GM23338 (cell line): Measurements from ENCODE around the gene TREM1. TPM values are rescaled to one million over a fixed set of nuclear protein-coding genes. Genes with fewer than 3 reads are reported as not detected.

Experiments
- ATAC-seq: fragments of 200-7000 bp; cut with Tn5 transposase; 3 replicates; pipeline ENCODE4 v1.9.1; 2020
- DNase-seq: peaks from one replicate; pipeline ENCODE4 v3.0.0-alpha.2; 2015; ENCODE audit warnings: low spot score
- H2AFZ ChIP-seq: fragments of 200-600 bp; sonication (generic); 2 replicates; pipeline ENCODE4 v1.8.0; 2016; ENCODE audit warnings: antibody characterized with exemption, mild to moderate bottlenecking, moderate library complexity
- H3F3A ChIP-seq: fragments of 200-600 bp; sonication (generic); replicated peaks from 2 replicates; pipeline ENCODE4 v1.8.0; 2017; ENCODE audit warnings: antibody characterized with exemption, mixed run types, low read depth
- H3K27ac ChIP-seq: fragments of 200-600 bp; sonication (generic); 2 replicates; pipeline ENCODE4 v1.6.1; 2016; ENCODE audit warnings: low read depth
- H3K27me3 ChIP-seq: fragments of 200-600 bp; sonication (generic); 2 replicates; pipeline ENCODE4 v1.8.0; 2016; ENCODE audit warnings: mild to moderate bottlenecking, mixed run types, moderate library complexity; ENCODE audit not compliant: insufficient read depth
- H3K36me3 ChIP-seq: fragments of 200-600 bp; sonication (generic); 2 replicates; pipeline ENCODE4 v1.8.0; 2016; ENCODE audit warnings: mild to moderate bottlenecking; ENCODE audit not compliant: insufficient read depth
- H3K4me1 ChIP-seq: fragments of 200-600 bp; sonication (generic); 2 replicates; pipeline ENCODE4 v1.8.0; 2016; ENCODE audit warnings: mild to moderate bottlenecking, moderate library complexity; ENCODE audit not compliant: insufficient read depth
- H3K4me2 ChIP-seq: fragments of 200-600 bp; sonication (generic); 2 replicates; pipeline ENCODE4 v1.7.1; 2017; ENCODE audit warnings: mixed run types
- H3K4me3 ChIP-seq: fragments of 200-600 bp; sonication (generic); 2 replicates; pipeline ENCODE4 v1.6.1; 2016; ENCODE audit warnings: mixed run types
- H3K79me2 ChIP-seq: fragments of 200-600 bp; sonication (generic); replicated peaks from 2 replicates; pipeline ENCODE4 v1.8.0; 2017; ENCODE audit warnings: mild to moderate bottlenecking; ENCODE audit not compliant: insufficient read depth
- H3K9me2 ChIP-seq: fragments of 200-600 bp; sonication (generic); 2 replicates; pipeline ENCODE4 v1.8.0; 2017; ENCODE audit not compliant: insufficient read depth
- H4K20me1 ChIP-seq: fragments of 200-600 bp; sonication (generic); replicated peaks from 2 replicates; pipeline ENCODE4 v1.8.0; 2017; ENCODE audit warnings: mild to moderate bottlenecking; ENCODE audit not compliant: insufficient read depth
- H3K27ac Mint-ChIP-seq: 2 replicates; pipeline ENCODE4 v1.8.0; 2020; ENCODE audit warnings: inconsistent platforms, mild to moderate bottlenecking, moderate library complexity, mixed read lengths
- H3K27me3 Mint-ChIP-seq: 3 replicates; pipeline ENCODE4 v1.8.0; 2022; ENCODE audit warnings: low read depth, mild to moderate bottlenecking, moderate library complexity, mixed read lengths, inconsistent platforms; ENCODE audit not compliant: insufficient read depth, poor library complexity
- H3K36me3 Mint-ChIP-seq: 3 replicates; pipeline ENCODE4 v1.8.0; 2021; ENCODE audit warnings: low read depth, mild to moderate bottlenecking, inconsistent platforms, moderate library complexity, mixed read lengths
- H3K4me1 Mint-ChIP-seq: 3 replicates; pipeline ENCODE4 v1.8.0; 2020; ENCODE audit warnings: mild to moderate bottlenecking, inconsistent platforms, mixed read lengths
- H3K4me3 Mint-ChIP-seq: 3 replicates; pipeline ENCODE4 v1.8.0; 2021; ENCODE audit warnings: moderate library complexity, mild to moderate bottlenecking, inconsistent platforms, mixed read lengths
- H3K9me3 Mint-ChIP-seq: 3 replicates; pipeline ENCODE4 v1.8.0; 2020; ENCODE audit warnings: moderate library complexity, mild to moderate bottlenecking, inconsistent platforms, mixed read lengths
- CREB1 ChIP-seq: fragments of 250-450 bp; sonication (Bioruptor Pico); IDR thresholded peaks from 2 replicates; pipeline ENCODE4 v1.5.0; 2020; ENCODE audit warnings: low read depth, mild to moderate bottlenecking, moderate library complexity
- CTCF ChIP-seq, 2 experiments: fragments of 200-600 bp in 1 of 2; sonication (generic) in 1 of 2; conservative IDR thresholded peaks; 2 replicates each; pipeline versions ENCODE4 v1.5.1 to v1.6.1; 2016 to 2017; ENCODE audit warnings: antibody characterized with exemption in 2 of 2, low read depth in 2 of 2, mild to moderate bottlenecking in 2 of 2, moderate library complexity in 1 of 2
- ETS1 ChIP-seq: IDR thresholded peaks from 2 replicates; pipeline ENCODE4 v1.6.1; 2016; ENCODE audit warnings: antibody characterized with exemption
- EZH2 ChIP-seq: fragments of 200-600 bp; sonication (generic); IDR thresholded peaks from one replicate; pipeline ENCODE4 v1.8.0; 2017; ENCODE audit warnings: antibody characterized with exemption, mild to moderate bottlenecking, low read depth; ENCODE audit not compliant: unreplicated experiment
- EZH2phosphoT487 ChIP-seq: fragments of 200-600 bp; sonication (generic); IDR thresholded peaks from one replicate; pipeline ENCODE4 v1.8.1; 2018; ENCODE audit warnings: antibody characterized with exemption; ENCODE audit not compliant: unreplicated experiment
- JUNB ChIP-seq: IDR thresholded peaks from one replicate; pipeline ENCODE4 v1.6.1; 2016; ENCODE audit warnings: antibody characterized with exemption; ENCODE audit not compliant: unreplicated experiment
- NANOG ChIP-seq: IDR thresholded peaks from 2 replicates; pipeline ENCODE4 v1.6.1; 2016; ENCODE audit warnings: antibody characterized with exemption, borderline replicate concordance
- POLR2AphosphoS5 ChIP-seq: IDR thresholded peaks from 2 replicates; pipeline ENCODE4 v1.6.1; 2016; ENCODE audit warnings: antibody characterized with exemption, low read depth
- REST ChIP-seq: IDR thresholded peaks from one replicate; pipeline ENCODE4 v1.6.1; 2018; ENCODE audit warnings: antibody characterized with exemption; ENCODE audit not compliant: unreplicated experiment
- ZNF114 ChIP-seq: fragments of 250-450 bp; sonication (Bioruptor Pico); IDR thresholded peaks from 2 replicates; pipeline ENCODE4 v1.5.0; 2020; ENCODE audit warnings: mild to moderate bottlenecking, moderate library complexity
- ZNF331 ChIP-seq: fragments of 250-450 bp; sonication (Bioruptor Pico); IDR thresholded peaks from 2 replicates; pipeline ENCODE4 v1.5.0; 2020; ENCODE audit warnings: low read depth, mild to moderate bottlenecking, moderate library complexity
- ZNF462 ChIP-seq: fragments of 250-450 bp; sonication (Bioruptor Pico); IDR thresholded peaks from 2 replicates; pipeline ENCODE4 v1.5.0; 2020; ENCODE audit warnings: mild to moderate bottlenecking, moderate library complexity
- polyA plus RNA-seq: library from polyadenylated mRNA; unstranded; fragments of >200 nt; fragmentation: Nextera tagmentation; extraction: Ambion mirVana; gene quantifications from 2 replicates; pipeline ENCODE4 v1.2.1, GENCODE V29; 2016
- total RNA-seq: library from RNA; depleted of rRNA; stranded (reverse); fragments of >200 nt; shearing (Covaris generic); gene quantifications from 2 replicates; pipeline ENCODE4 v1.2.3, GENCODE V29; 2014

TREM1 gene
- total and polyA plus RNA-seq, 2 experiments from 2014 or later: not detected

- TF ChIP-seq REST (no peak), CTCF (conservative IDR thresholded peaks at IDR 0.05; ENCODE audit: low read depth in 2 of 2) (no peak), POLR2AphosphoS5 (no peak), ZNF331 (CRISPR knock-in tag) (no peak), NANOG (no peak), EZH2phosphoT487 (no peak), ZNF114 (CRISPR knock-in tag) (no peak), ETS1 (no peak), JUNB (no peak), EZH2 (no peak)
Measured at GRCh38 chr6:41236276-41236675, 50.2 kb downstream of the TREM1 start (continued).

- peaks cover 23% of the 10 kb centered on the region for H3K4me1 Mint-ChIP-seq
- Histone ChIP-seq H3K36me3 (no peaks in the 10 kb centered on the region), H3F3A (no peaks in the 10 kb centered on the region), H4K20me1 (no peaks in the 10 kb centered on the region), H3K4me1 (peaks cover 4% of the 10 kb centered on the region; the same call in 1 of the 2 replicates), H3K4me3 (no peak overlapping the region), H3K27ac (no peak overlapping the region), H3K9me2 (no peaks in the 10 kb centered on the region), H3K4me2 (no peak overlapping the region), H3K27me3 (no peaks in the 10 kb centered on the region), H3K79me2 (no peaks in the 10 kb centered on the region), H2AFZ (no peak overlapping the region)
- no peak for TF ChIP-seq ZNF114 (CRISPR knock-in tag)
- no peak for TF ChIP-seq ZNF331 (CRISPR knock-in tag)
- no peak for TF ChIP-seq CREB1
- no peak for TF ChIP-seq ZNF462 (CRISPR knock-in tag)
- ATAC-seq: peak; percentile 48
- no peak overlapping the region for H3K4me3 Mint-ChIP-seq
- no peaks in the 10 kb centered on the region for H3K36me3 Mint-ChIP-seq
- peaks cover 2% of the 10 kb centered on the region for H3K27me3 Mint-ChIP-seq
- H3K27ac Mint-ChIP-seq: no peak overlapping the region
- DNase-seq: peak; percentile 44
- H3K9me3 Mint-ChIP-seq: no peaks in the 10 kb centered on the region
Measured at GRCh38 chr6:41232667-41233066, 53.8 kb downstream of the TREM1 start.
